Inferior parietal cortex (tissue), 1 donor: ENCODE results near the gene TRPV3.
"Not testable (repeated sequence)": the region's sequence is repeated elsewhere in the genome, so short reads cannot be mapped to it uniquely, and the experiment has no call there.

Source experiments
- DNase-seq: peaks from one replicate; pipeline ENCODE4 v3.0.0-alpha.2; 2016; ENCODE audit errors: extremely low spot score

The TRPV3 gene

DNA sequence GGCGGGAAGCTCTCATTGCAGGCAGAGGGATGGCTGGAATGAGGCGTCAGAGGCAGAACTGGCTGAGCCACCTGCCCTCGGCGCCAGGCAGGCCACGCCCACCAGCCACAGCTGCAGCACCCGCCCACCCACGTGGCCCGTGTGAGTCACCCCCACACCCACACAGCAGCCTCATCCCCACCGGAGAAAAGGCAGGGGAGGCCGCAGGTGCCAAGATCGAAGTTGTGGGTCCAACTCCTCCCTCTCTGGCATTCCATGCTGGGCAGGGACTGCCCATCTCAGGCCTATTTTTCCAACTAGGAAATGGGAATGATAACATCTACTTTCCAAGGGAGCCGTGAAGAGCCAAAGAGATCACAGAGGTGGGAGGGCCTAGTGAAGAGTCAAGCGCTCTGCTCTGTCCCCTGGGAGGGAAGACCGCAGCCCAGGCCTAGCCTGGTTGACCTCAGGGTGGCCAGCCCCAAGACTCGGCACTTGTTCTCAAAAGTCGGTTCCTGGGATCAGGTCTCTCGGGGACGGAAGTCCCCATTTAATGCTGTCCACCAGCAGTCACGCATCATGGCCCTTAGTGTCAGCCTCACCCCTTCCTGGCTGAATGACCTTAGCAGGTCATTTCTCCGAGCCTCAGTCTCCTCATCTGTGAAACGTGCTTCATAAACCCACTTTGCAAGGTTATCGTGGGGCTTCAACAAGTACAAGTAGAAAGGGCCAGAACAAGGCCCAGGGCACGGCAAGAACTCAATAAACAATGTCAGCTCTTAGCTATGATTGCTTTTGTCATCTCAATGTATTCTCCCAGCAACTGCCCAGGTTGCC is at the start of gene TRPV3:
Gene TRPV3, minus strand, starts transcription at position 45 of the 816 bp plus-strand sequence. CDS start 2,962 bp downstream, outside the sequence.
- no peak for DNase-seq

DNA sequence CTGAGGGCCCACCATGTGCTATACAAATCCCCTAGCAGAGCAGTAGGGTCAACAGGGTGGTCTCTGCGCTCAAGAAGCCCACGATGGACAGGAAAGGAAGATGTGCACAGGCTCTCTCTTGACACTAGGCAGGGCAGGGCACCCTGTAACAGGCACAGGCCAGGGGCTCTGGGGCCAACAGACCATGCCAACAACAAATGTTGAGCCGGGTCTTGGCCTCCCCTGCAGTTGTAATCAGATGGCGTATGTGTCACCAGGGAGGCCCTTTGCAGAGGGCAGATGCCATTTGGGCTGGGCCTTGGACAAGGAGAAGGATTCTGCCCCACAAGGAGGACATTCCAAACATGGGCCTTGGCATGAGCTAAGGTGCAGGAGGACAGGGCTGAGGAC is 46.3 kb upstream of the TRPV3 start:
- DNase-seq = no peak

DNA sequence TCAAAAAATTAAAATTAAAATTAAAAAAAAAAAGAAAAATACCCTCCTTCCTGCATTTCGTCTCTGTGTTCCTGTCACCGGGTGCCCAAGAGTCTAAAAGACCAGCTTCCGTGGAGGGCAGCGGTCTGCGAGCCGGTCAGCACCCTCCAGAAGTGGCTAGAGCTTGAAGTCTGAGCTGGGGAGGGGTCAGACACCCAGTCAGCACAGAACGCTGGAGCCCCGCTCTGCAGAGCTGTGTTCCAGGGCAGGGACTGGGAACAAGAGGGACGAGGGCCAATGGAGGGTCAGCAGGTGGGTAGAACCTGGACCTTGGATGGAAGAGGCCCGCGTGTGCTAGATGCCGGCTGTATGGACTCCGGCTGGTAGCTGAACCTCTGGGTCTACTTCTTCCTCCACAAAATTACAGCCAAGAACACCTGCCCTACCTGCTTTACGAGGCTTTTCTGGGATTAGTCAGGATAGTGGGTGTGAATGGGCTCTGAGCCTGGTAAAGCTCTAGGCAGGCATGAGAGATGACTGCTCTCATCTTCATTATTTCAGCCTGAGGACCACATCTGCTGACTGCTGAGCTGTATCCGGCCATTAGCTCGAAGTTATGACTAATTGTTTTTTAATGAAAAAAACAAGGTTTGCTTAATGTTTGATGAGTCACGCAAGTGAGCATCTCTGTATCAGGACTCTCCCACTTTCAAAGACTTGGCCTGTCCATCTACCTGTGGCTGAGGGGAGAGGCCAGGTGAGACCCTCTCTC is 45.7 kb upstream of the TRPV3 start:
- no peak for DNase-seq

DNA sequence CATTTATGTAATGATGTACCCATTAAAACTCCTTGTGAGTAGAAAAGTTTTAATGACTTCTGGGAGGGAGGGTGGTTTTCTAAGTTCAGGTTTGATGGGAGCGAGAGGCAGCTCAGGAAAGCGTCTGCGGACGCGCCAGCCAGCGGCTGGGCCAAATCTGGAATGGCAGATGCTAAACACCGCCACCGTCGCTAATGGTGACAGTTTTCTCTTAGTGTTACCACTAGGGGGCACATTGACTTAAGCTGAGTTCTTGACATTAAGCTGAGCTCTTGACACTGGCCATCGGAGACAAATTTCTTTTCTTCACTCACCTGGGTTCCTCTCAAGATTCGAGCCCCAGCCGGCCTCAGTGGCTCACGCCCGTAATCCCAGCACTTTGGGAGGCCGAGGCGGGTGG is 44.9 kb upstream of the TRPV3 start:
- DNase-seq = no peak

DNA sequence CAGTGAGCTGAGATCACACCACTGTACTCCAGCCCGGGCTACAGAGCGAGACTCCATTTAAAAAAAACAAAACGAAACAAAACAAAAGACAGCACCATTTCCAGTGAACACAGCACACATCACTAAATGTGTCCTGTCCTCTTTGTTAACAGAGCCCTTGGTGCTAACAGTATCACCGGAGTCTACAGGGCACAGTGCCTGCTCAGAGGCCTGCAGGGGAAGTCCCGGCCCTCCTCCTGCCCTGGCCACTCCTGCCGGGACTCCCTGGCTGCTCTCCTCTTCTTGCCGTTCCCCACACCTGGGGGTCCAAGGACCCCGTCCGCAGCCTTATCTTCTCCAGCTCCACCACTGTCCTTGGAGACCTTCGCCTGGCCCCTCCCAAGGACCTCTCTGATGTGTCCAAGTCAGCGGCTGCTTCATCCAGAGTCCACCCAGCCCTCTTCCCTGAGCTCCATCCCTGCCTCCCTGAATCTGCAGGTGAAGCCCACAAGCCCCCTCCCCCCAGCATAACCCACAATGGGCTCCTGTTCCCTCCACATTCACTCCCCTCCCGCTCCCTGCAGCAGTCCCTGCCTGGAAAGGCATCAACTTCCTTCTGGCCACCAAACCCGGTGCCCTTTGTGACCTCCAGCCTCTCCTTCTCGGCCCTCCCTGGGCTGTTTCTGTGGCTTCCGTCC is 43.1 kb upstream of the TRPV3 start:
- no peak for DNase-seq

DNA sequence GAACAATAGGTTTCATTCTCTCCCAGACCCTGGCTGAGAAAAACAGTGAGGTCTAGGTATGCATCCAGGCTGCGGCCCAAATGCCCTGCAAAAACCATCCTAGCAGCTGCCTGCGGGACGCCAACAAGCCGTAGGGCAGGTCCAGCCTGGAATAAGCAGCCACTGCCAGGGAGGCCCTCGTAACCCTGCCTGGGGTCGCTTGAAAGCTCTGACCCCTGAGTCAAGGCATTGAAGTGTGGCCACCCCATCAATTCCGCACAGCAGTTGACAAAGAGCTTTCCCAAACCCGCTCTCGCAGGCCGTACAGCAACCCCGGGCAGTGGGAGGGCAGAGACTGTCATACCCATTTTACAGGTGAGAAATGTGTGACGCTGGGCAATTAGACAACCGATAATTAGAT is 40.5 kb upstream of the TRPV3 start:
- no peak for DNase-seq

DNA sequence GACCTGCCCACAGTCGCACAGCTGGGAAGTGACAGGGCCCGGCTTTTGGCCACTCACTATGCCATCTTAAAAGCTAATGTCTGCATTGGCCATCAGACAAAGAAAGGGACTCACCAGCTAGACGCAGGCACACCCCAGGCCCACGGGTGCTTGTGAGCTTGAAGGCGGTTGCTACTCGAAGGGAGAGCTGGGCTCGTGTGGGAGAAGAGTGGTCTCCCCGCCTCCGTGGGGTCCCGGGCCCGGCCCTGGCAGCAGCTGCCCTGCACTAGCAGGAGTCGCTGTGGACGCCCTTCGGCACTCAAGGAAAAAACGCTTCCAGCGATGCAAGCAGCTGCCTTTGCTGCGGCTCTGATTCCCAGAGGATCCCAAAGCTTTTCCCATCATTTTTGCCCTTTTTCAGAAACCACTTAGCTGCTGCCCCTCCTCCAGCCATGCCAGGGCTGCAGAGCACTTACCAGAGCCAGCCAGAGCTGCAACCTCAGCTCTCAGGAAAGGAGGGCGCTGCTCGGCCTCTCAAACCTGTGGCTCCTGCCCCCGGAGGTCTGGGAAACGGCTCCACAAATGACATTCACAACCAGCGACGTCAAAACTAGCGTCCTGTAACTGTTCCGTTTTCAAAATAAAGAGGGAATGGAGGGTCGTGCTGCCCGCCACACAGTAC is 39.3 kb upstream of the TRPV3 start:
- no peak for DNase-seq

DNA sequence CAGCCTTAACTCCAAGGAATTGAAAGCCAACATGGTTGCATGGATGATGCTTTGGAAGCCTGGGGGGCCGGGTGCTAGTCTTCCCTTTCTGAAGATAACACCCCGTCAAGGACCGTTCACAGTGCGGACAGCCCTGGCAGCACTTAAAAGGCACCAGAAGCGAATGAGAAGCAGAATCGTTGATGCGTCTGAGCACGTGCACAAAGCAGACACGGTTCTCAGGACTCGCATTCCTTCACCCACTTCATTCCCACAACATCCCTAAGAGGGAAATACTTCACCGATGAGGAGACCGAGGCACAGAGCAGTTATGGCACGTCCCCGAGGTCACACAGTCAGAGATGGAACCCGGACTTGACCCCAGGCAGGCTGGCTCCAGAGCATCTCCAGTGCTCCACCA is 37.4 kb upstream of the TRPV3 start:
- DNase-seq = no peak

DNA sequence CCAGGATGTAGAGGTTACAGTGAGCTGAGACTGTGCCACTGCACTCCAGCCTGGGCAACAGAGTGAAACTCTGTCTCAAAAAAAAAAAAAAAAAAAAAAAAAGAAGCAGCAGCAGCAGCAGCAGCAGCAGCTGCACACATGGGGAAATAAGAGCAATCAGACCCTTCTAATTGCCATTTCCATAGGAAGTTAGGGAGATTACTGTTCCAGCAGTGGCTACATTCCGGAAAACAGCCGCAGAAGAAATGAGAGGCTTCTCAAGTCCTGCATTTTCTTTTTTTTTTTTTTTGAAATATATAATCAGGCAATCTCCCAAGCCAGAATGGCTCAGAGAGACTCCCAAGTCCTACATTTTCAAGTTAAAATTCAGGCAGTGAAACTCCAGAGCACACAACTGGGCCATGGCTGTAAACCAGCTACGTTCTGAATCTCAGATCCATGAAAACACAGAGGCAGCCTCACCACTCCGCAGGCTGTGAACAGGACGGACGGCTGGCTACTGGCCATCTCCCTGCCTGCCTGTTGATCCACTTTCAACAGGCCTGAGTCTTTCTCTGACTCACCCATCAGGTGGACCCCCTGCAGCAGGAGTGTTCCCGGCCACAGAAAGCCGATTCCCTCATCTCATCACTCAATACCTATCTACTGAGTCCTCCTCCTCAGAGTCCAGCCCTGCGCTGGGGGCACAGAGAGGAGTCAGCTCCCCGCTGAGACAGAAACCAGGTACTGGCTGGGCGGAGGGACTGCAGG is 36.6 kb upstream of the TRPV3 start:
- peak; percentile 42 for DNase-seq

DNA sequence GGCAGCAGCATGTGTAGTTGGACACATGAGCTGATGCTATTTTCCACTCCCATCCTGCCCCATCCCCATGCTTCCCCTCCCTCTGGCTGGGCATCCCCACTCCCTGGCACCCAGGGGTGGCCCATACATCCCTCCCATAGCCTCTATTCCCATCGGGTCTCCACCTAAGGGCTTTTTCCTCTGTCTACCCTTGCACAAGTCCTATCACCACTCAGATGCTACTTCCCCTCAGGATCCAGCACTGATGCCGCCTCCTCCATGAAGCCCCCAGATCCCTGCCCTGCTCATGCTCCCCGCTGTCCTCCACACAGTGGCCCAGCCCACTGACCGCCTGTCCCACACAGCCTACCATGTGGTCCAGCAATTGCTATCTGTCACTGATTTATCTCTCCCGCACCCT is 35.8 kb upstream of the TRPV3 start:
- DNase-seq = no peak

DNA sequence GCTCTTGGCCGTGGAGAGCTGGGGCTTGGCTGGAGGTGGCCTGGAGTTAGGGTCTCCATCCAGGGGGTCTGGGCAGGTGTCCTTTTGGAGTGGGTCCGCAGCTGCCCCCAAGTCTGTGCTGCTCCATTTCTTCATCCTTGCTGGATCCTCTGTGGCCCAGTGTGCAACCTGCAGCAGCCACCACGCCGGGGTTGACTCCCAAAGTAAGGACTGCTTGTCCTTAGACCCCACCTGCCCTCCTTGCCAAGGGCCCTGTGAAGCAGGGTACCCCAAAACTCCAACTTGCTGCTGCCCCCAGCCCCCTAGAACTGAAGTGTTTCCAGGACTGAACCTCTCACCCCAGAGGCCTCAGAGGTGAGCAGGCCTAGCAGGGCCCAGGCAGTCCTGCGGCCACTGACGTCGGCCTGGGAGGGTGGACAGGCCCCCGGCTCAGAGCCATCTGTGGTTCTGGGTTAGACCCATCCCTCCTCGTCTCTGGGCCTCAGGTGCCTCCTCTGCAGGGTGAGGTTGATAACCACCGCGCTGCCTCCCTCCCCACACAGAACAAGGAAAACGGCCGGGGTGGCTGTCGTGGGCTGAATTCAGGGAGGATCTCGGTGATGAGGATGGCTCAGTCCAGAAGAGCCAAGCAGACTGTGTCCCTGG is 34.7 kb upstream of the TRPV3 start:
- no peak for DNase-seq

DNA sequence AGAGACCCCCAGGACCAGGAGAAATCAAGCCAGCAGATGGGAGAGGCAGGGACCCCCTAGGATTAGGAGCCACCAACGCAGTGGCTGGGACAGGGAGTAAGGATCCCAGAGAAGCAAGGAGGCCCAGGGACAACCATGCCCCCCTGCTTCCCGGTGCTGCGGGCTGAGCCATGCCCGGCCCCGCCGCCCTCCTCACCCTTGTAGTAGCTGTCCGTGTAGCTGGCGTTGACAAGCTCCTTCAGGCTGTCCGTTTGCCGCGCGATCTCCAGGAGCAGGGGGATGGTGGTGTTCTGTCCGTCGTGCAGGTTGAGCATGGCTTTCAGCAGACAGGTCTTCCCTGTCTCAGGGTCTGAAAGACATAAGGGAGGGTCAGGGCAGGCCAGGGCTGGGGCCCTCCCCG is 33.2 kb upstream of the TRPV3 start:
- no peak for DNase-seq

DNA sequence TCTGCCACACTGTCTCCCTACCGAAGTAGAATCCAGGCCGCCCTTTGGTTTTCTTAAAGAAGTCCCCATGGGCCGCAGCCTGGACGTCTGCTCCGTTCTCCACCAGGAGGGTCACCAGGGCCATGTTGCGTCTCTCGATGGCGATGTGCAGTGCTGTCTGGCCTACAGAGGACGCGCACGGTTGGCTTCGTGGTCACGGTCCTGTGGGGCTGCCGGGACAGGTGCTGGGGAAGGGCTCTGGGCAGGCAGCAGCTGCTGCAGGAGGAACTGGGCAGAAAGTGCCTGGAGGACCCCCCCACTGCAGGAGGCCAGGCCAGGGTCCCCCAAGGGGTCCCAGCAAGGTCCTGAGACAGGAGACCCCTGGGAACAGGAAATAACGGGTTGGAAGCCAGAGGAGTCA is 32.6 kb upstream of the TRPV3 start:
- DNase-seq = no peak

DNA sequence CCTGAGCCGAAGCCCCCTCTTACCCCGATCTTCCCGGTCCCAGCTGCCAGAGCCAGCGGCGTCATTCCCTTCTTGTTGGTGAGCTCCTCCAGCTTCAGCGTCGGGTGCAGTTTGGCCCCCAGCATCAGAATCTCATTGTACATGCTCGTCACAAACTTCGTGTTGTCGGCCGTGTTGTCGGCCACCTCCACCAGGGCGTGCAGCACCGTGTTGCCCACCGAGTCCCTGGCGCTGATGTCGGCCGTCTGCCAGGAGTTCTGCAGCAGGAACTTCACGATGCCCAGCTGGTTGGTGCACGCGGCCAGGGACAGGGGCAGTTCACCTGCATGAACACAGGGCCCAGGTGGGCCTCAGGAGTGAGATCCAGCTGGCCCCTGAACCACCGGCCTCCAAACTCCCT is 32.2 kb upstream of the TRPV3 start:
- DNase-seq = no peak

DNA sequence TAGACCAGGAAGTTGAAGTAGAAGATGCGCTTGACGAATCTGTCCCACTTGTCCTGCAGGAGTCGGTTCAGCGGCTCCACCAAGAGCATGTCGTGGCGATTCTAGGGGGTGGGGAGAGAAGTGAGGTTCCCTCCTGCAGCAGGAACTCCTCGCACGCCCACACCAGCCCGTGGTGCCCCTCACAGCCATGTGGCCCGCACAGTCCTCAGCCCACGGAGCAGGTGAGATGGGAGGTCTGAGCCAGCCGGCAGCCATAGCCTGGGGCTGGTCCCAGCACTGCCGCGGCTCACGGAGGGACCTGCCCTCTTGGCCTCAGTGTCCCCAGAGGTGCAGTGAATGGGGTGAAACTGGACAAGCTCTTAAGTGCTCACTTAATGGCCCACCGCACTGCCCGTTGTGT is 28.2 kb upstream of the TRPV3 start:
- no peak for DNase-seq

DNA sequence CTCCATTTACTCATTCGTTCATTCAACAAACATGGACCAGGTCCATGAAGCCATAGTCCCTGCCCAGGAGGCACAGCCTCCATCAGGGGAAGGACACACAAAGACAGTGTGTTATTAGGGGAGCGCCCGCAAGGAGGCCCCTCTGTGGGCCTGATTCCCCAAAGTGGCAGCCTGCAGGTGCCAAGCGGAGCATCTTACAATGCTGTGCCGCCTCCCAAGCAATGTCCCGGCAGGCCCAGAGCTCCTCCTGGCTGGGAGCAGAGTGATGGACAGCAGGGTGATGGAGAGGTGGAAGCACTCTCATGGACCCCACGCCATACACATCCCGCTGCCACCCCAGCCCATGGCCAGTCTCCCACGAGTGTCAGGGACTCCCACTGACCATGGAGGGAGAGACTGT is 25.8 kb upstream of the TRPV3 start:
- DNase-seq = no peak

DNA sequence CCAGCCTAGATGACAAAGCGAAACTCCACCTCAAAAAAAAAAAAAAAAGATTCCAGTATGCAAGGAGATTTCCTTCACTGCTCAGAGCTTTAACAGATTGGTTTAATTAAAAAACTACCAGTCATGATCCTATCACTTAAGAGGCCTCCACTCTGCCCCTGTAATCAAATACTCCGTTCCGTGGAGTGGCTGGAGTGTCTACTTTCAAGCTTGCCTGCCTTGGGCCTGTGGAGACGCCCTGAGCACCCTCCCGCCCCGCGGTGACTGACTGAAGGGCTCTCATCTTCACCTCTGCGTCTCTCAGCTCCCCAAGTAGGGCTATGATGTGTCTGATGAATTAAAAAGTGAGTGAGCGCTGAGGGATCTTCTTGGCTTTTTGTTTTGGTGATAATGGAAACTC is 25.3 kb upstream of the TRPV3 start:
- DNase-seq = no peak

DNA sequence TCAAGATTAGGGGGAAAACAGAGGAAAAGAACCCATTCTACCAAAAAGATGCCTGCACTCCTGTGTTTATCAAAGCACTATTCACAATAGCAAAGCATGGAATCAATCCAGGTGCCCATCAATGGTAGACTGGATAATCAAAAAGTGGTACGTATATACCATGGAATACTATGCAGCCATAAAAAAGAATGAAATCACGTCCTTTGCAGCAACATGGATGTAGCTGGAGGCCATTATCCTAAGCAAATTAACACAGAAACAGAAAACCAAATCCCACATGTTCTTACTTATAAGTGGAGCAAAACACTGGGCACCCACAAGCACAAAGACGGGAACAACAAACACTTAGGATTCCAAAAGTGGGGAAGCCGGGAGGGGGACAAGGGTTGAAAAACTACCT is 21.1 kb upstream of the TRPV3 start:
- DNase-seq = not testable (repeated sequence)

DNA sequence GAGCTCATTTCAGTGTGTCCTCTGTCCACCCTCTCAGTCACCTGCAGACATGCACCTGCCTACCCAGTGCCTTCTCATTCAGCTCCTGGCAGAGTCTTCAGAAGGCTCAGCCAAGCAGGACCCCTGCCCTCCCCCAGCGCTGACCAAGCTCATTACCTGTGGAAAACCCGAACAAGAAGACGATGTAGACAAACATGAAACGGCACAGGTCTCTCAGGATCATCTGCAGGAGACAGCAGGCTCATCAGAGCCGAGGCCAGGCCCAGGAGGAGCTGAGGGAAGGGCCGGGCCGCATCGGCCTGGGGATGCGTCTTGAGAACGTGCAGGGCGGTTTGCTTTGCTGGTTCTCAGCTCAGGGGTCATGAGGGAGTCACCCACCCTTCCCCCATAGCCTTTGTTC is 19.4 kb upstream of the TRPV3 start:
- DNase-seq = no peak

DNA sequence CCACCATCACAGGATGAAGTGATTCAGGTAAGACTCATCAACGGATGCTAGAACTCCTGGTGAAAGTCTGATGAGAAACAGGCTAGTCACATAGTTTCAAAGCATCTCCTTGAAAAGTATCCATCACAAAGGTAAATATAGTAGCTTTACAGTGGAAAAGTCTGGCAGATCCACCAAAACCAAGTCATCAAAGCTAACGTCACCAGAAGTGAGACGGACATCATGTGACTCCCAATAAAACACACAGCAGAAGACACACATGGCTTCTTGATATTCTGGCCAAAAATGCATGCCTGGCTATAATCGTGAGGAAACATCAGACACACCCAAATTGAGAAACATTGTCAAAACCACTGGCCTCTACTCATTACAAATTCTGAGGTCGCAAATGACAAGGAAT is 17.9 kb upstream of the TRPV3 start:
- no peak for DNase-seq

DNA sequence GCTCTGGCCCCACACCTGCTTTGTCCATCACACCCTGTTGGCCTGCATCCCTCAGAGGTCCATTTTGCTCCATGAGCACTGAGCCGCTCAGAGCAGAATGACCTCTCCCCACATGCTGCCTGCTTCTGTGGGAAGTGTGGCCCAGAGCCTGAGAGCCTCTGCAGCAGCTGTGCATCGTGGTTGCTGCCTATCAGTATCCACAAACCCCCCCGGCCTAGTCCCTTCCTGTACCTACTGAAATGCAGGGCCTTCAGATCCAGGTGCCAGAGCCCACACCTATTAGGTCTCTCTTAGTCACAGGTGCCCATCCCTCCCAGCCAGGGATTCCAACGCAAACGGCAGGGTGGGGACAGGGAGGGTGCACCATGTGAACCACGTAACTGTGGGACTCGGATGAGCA is 16.6 kb upstream of the TRPV3 start:
- no peak for DNase-seq
